ENCODE measurements around the gene FGFR1OP2.

DNA sequence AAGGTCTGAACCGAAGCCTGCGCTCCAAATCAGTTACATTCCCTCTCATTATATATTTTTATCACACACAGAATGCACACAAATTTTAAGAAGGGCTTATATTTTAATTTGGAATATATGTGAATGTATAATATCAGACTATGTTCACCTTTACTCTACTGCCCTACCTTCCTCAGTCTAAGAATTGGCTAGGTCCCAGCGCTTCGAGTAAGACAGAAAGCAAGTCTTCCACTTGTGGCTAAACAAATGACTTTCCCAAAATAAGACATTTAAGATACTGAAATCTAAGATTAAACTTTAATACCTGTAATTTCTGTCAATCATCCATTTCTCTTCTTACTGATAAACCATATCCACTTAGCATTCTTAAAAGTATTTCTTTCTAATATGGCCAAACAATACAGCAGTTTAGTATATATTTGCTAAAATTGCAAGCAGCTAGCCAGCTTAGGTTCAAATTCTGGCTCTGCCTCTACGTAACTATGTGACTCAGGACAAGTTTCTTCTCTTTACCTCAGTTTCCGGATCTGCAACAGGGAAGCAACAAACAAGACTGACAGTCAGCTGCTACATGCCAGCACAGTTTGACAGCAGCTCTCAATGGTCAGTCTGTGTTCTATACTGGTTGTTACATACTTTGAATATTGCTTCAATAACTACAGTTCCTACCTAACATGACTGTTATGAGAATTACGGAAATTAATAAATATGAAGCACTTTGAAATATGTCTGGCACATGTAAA lies 2.5 kb upstream of the FGFR1OP2 start:
- TF ChIP-seq POLR2A (IDR thresholded peaks at IDR 0.05) (no peak), CTCF (IDR thresholded peaks at IDR 0.05) (no peak)
